Activated naive CD4-positive, alpha-beta T cell treated with anti-CD3 and anti-CD28 coated beads, Interleukin-2, amount 50 U/mL, for 24 hours (primary cell): Measurements from ENCODE around the gene SNX30.
A peak's percentile ranks its signal among the peaks of the same experiment; 100 is the strongest.

Experiments used
- H3K27ac Mint-ChIP-seq: one replicate; pipeline ENCODE4 v1.8.0; 2021; ENCODE audit warnings: mild to moderate bottlenecking, mixed read lengths
- H3K27me3 Mint-ChIP-seq: one replicate; pipeline ENCODE4 v1.8.0; 2021; ENCODE audit warnings: mixed read lengths
- H3K36me3 Mint-ChIP-seq: one replicate; pipeline ENCODE4 v1.8.0; 2021; ENCODE audit warnings: mixed read lengths
- H3K4me1 Mint-ChIP-seq: one replicate; pipeline ENCODE4 v1.8.0; 2021; ENCODE audit warnings: mixed read lengths
- H3K4me3 Mint-ChIP-seq: one replicate; pipeline ENCODE4 v1.8.0; 2021; ENCODE audit warnings: mild to moderate bottlenecking, mixed read lengths
- H3K9me3 Mint-ChIP-seq: one replicate; pipeline ENCODE4 v1.8.0; 2021; ENCODE audit warnings: mixed read lengths

SNX30 gene

GRCh38 chr9:112786829-112787520 lies 36.4 kb downstream of the SNX30 start:
- no peak overlapping the region for H3K27ac Mint-ChIP-seq
- no peaks in the 10 kb centered on the region for H3K27me3 Mint-ChIP-seq
- H3K4me3 Mint-ChIP-seq: no peak overlapping the region
- no peaks in the 10 kb centered on the region for H3K9me3 Mint-ChIP-seq
- peaks cover 2% of the 10 kb centered on the region for H3K36me3 Mint-ChIP-seq
- peaks cover 21% of the 10 kb centered on the region for H3K4me1 Mint-ChIP-seq

- no peak overlapping the region for H3K27ac Mint-ChIP-seq
- peaks cover 20% of the 10 kb centered on the region for H3K4me1 Mint-ChIP-seq
- H3K9me3 Mint-ChIP-seq: no peaks in the 10 kb centered on the region
- H3K27me3 Mint-ChIP-seq: no peaks in the 10 kb centered on the region
- peaks cover 2% of the 10 kb centered on the region for H3K36me3 Mint-ChIP-seq
- no peak overlapping the region for H3K4me3 Mint-ChIP-seq
These were observed 37.4 kb downstream of the SNX30 start for GRCh38 chr9:112787978-112788377.

GRCh38 chr9:112789473-112789872 lies 38.9 kb downstream of the SNX30 start:
- Mint-ChIP-seq H3K9me3 (no peaks in the 10 kb centered on the region), H3K4me3 (no peak overlapping the region), H3K27ac (no peak overlapping the region), H3K36me3 (peaks cover 2% of the 10 kb centered on the region), H3K4me1 (peaks cover 18% of the 10 kb centered on the region), H3K27me3 (no peaks in the 10 kb centered on the region)

- H3K4me3 Mint-ChIP-seq: no peak overlapping the region
- no peaks in the 10 kb centered on the region for H3K27me3 Mint-ChIP-seq
- H3K4me1 Mint-ChIP-seq: peaks cover 18% of the 10 kb centered on the region
- no peak overlapping the region for H3K27ac Mint-ChIP-seq
- no peaks in the 10 kb centered on the region for H3K9me3 Mint-ChIP-seq
- peaks cover 2% of the 10 kb centered on the region for H3K36me3 Mint-ChIP-seq
These were observed 39.6 kb downstream of the SNX30 start for GRCh38 chr9:112789891-112790774.

- H3K27ac Mint-ChIP-seq: no peak overlapping the region
- H3K36me3 Mint-ChIP-seq: no peaks in the 10 kb centered on the region
- H3K27me3 Mint-ChIP-seq: no peaks in the 10 kb centered on the region
- peaks cover 9% of the 10 kb centered on the region for H3K4me1 Mint-ChIP-seq
- H3K9me3 Mint-ChIP-seq: no peaks in the 10 kb centered on the region
- no peak overlapping the region for H3K4me3 Mint-ChIP-seq
These were observed 42.1 kb downstream of the SNX30 start for GRCh38 chr9:112792670-112793069.

GRCh38 chr9:112793213-112793810 lies 42.8 kb downstream of the SNX30 start:
- Mint-ChIP-seq H3K4me1 (peaks cover 9% of the 10 kb centered on the region), H3K36me3 (no peaks in the 10 kb centered on the region), H3K27ac (no peak overlapping the region), H3K4me3 (no peak overlapping the region), H3K27me3 (no peaks in the 10 kb centered on the region), H3K9me3 (no peaks in the 10 kb centered on the region)

- no peaks in the 10 kb centered on the region for H3K27me3 Mint-ChIP-seq
- H3K36me3 Mint-ChIP-seq: no peaks in the 10 kb centered on the region
- H3K27ac Mint-ChIP-seq: no peak overlapping the region
- no peaks in the 10 kb centered on the region for H3K9me3 Mint-ChIP-seq
- peaks cover 9% of the 10 kb centered on the region for H3K4me1 Mint-ChIP-seq
- no peak overlapping the region for H3K4me3 Mint-ChIP-seq
These were observed 44.2 kb downstream of the SNX30 start for GRCh38 chr9:112794731-112795130.

GRCh38 chr9:112795921-112796320 lies 45.4 kb downstream of the SNX30 start:
- H3K36me3 Mint-ChIP-seq: no peaks in the 10 kb centered on the region
- peaks cover 9% of the 10 kb centered on the region for H3K4me1 Mint-ChIP-seq
- no peaks in the 10 kb centered on the region for H3K27me3 Mint-ChIP-seq
- H3K9me3 Mint-ChIP-seq: no peaks in the 10 kb centered on the region
- peak overlapping the region; percentile 26 for H3K27ac Mint-ChIP-seq
- no peak overlapping the region for H3K4me3 Mint-ChIP-seq

- H3K4me1 Mint-ChIP-seq: peaks cover 9% of the 10 kb centered on the region
- no peak overlapping the region for H3K4me3 Mint-ChIP-seq
- no peaks in the 10 kb centered on the region for H3K27me3 Mint-ChIP-seq
- no peaks in the 10 kb centered on the region for H3K9me3 Mint-ChIP-seq
- H3K27ac Mint-ChIP-seq: no peak overlapping the region
- no peaks in the 10 kb centered on the region for H3K36me3 Mint-ChIP-seq
These were observed 45.9 kb downstream of the SNX30 start for GRCh38 chr9:112796485-112796884.

GRCh38 chr9:112809351-112809848 lies 58.8 kb downstream of the SNX30 start:
- no peaks in the 10 kb centered on the region for H3K9me3 Mint-ChIP-seq
- H3K27me3 Mint-ChIP-seq: no peaks in the 10 kb centered on the region
- H3K4me1 Mint-ChIP-seq: peaks cover 4% of the 10 kb centered on the region
- H3K27ac Mint-ChIP-seq: no peak overlapping the region
- H3K36me3 Mint-ChIP-seq: peaks cover 17% of the 10 kb centered on the region
- H3K4me3 Mint-ChIP-seq: no peak overlapping the region

GRCh38 chr9:112809906-112810305 lies 59.3 kb downstream of the SNX30 start:
- Mint-ChIP-seq H3K4me3 (no peak overlapping the region), H3K9me3 (no peaks in the 10 kb centered on the region), H3K4me1 (no peaks in the 10 kb centered on the region), H3K27ac (no peak overlapping the region), H3K36me3 (peaks cover 13% of the 10 kb centered on the region), H3K27me3 (no peaks in the 10 kb centered on the region)

- no peak overlapping the region for H3K27ac Mint-ChIP-seq
- no peaks in the 10 kb centered on the region for H3K27me3 Mint-ChIP-seq
- no peaks in the 10 kb centered on the region for H3K9me3 Mint-ChIP-seq
- no peak overlapping the region for H3K4me3 Mint-ChIP-seq
- H3K4me1 Mint-ChIP-seq: no peaks in the 10 kb centered on the region
- peaks cover 11% of the 10 kb centered on the region for H3K36me3 Mint-ChIP-seq
These were observed 60.3 kb downstream of the SNX30 start for GRCh38 chr9:112810696-112811490.

GRCh38 chr9:112811518-112811917 lies 61.0 kb downstream of the SNX30 start:
- Mint-ChIP-seq H3K36me3 (peaks cover 9% of the 10 kb centered on the region), H3K9me3 (no peaks in the 10 kb centered on the region), H3K27ac (no peak overlapping the region), H3K27me3 (no peaks in the 10 kb centered on the region), H3K4me3 (no peak overlapping the region), H3K4me1 (no peaks in the 10 kb centered on the region)

GRCh38 chr9:112815868-112816267 lies 65.3 kb downstream of the SNX30 start:
- H3K36me3 Mint-ChIP-seq: peaks cover 12% of the 10 kb centered on the region

GRCh38 chr9:112817860-112818203 lies 67.3 kb downstream of the SNX30 start:
- H3K27me3 Mint-ChIP-seq: no peaks in the 10 kb centered on the region
- no peak overlapping the region for H3K4me3 Mint-ChIP-seq
- no peaks in the 10 kb centered on the region for H3K9me3 Mint-ChIP-seq
- H3K27ac Mint-ChIP-seq: no peak overlapping the region
- peaks cover 6% of the 10 kb centered on the region for H3K4me1 Mint-ChIP-seq
- peaks cover 10% of the 10 kb centered on the region for H3K36me3 Mint-ChIP-seq

More at GRCh38 chr9:112815868-112816267, 65.3 kb downstream of the SNX30 start:
- no peaks in the 10 kb centered on the region for H3K9me3 Mint-ChIP-seq
- no peak overlapping the region for H3K27ac Mint-ChIP-seq
- peaks cover 6% of the 10 kb centered on the region for H3K4me1 Mint-ChIP-seq
- no peaks in the 10 kb centered on the region for H3K27me3 Mint-ChIP-seq
- no peak overlapping the region for H3K4me3 Mint-ChIP-seq
